GM18502 (cell line): ENCODE measurements around the gene ARHGDIA.

Source experiments
- ATAC-seq: cut with Tn5 transposase; IDR thresholded peaks from one replicate; pipeline ENCODE4 v1.9.1; 2021; ENCODE audit warnings: mild to moderate bottlenecking; ENCODE audit not compliant: unreplicated experiment, poor library complexity

Gene ARHGDIA

DNA sequence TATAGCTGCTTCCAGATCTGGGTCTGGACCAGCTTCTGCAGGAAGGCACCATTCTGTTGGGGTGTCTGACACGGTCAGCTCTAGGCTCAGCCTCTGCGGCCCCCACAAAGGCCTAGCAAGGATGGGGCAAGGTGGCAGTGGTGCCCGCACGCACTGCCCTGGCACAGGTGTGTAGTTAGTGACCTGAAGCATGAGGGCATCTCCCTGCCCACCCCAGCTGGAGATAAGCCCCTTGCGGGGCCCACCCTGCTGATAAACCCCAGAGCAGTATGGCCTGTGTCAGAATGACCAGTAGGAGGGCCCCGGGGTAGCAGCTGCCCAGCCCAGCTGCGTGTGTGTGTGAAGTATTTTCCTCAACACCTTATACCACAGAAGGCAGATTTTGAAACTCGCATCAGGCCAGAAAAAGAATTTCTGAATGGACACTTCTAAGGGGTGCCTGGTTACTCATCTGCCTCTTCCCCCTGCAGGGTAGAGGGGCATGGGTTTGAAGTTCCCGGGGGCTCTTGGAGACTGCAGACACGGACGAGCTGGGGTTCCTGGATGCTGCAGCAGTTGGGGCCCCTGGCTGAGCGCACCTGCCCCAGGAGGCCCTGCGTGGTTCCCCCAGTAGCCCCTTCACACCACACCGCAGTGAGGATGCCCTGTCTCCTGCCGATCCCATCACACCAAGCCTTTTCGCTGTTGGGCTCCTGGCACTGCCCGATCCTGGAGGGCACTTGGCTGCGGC is 4.5 kb downstream of the ARHGDIA start:
- ATAC-seq, result no peak

- no peak for ATAC-seq
Observed at GRCh38 chr17:81865733-81866439, 5.3 kb downstream of the ARHGDIA start.

DNA sequence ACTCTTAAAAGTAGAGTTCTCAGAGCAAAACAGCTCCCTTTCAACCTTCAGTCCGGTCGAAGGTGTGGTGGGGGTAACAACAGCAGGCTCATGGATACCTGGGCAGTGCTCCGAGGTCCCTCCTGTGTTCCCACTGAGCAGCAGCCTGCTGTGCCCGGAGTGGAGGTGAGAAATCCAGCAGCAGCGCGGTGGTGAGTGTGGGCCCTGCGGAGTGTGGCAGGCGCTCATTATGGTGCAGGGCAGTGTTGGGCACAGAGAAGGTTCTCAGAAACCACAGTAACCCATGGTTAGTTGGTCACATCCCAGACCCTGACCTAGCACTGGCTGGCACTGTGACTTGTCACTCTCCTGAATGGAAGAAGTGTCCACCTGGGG is 5.8 kb downstream of the ARHGDIA start:
- no peak for ATAC-seq

- ATAC-seq, result no peak
Observed at GRCh38 chr17:81863833-81864768, 7.0 kb downstream of the ARHGDIA start.

- ATAC-seq, result no peak
Observed at GRCh38 chr17:81863123-81863675, 7.9 kb downstream of the ARHGDIA start.

GRCh38 chr17:81860756-81861568 is 10.2 kb downstream of the ARHGDIA start:
- ATAC-seq, result peak; percentile 78

- no peak for ATAC-seq
Observed at GRCh38 chr17:81859906-81860755, 11.0 kb downstream of the ARHGDIA start, which contains the start of gene P4HB. Gene P4HB, minus strand, starts transcription at chr17:81860535. Its CDS starts 64 bp downstream, at chr17:81860471.

GRCh38 chr17:81858967-81859905 is 11.9 kb downstream of the ARHGDIA start:
- ATAC-seq, result no peak

GRCh38 chr17:81858170-81858966 is 12.8 kb downstream of the ARHGDIA start:
- no peak for ATAC-seq

- no peak for ATAC-seq
Observed at GRCh38 chr17:81854974-81855774, 16.0 kb downstream of the ARHGDIA start.

DNA sequence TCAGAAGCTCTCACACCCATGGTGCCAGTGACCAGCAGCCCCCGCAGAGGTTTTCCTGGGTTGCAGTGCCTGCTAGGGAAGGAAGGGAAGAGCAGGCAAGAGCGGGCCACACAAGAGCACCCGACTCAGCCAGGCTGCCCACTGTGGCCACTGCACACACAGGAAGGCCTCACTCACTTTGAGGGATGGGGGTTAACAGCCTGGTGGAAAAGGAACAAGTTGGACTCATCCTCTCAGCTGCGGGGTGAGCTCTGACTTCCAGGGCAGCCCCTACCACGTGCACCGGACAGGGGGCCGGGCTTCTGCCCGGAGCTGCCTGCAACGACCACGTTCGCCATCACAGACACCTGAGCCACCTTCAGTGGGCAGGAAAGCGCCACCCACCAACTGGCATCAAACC is 18.9 kb downstream of the ARHGDIA start:
- no peak for ATAC-seq

DNA sequence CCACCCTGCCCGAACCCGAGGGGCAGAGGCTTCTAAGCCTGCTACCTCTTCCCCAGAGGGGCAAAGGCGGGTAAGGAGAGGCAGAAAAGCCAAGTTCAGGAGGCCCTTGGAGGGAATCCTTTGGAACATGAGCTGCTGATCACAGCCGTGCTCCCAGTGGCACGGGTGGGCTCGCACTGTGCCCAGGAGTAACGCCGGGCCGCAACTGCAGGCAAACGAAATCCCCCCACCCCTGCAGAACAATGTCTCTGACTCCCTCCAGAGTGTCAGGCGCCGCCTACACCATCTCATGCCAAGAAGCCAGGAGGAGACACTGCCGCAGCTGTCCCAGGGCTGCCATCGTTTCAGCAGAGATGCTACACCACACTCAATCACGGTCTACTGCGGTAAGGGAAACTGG is 19.7 kb downstream of the ARHGDIA start:
- no peak for ATAC-seq

DNA sequence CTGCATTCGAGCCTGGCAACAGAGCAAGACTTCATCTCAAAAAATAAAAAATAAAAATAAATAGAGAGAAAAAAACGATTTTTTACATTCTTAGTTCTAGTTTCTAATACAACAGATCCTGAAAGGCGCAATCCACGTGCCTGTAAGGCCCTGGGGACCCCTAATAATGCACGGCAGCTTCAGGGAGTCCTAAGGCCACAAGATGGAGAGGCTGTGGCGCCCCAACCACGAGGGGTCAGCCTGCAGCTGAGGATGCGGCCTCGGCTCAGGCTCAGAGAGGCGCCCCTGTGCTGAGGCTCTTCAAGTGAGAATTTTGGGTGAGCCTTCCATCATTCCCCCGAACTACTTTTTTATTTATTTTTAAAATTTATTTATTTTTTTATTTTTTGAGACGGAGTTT is 21.7 kb downstream of the ARHGDIA start:
- ATAC-seq, result no peak

GRCh38 chr17:81846743-81847689 is 24.1 kb downstream of the ARHGDIA start:
- ATAC-seq, result no peak
